ENCODE data around the gene ADCYAP1R1.

The ADCYAP1R1 gene

GRCh38 chr7:31106303-31107105 is 54.4 kb downstream of the ADCYAP1R1 start:
- no peak for DNase-seq (ENCODE audit: low read depth in 2 of 2)

DNA sequence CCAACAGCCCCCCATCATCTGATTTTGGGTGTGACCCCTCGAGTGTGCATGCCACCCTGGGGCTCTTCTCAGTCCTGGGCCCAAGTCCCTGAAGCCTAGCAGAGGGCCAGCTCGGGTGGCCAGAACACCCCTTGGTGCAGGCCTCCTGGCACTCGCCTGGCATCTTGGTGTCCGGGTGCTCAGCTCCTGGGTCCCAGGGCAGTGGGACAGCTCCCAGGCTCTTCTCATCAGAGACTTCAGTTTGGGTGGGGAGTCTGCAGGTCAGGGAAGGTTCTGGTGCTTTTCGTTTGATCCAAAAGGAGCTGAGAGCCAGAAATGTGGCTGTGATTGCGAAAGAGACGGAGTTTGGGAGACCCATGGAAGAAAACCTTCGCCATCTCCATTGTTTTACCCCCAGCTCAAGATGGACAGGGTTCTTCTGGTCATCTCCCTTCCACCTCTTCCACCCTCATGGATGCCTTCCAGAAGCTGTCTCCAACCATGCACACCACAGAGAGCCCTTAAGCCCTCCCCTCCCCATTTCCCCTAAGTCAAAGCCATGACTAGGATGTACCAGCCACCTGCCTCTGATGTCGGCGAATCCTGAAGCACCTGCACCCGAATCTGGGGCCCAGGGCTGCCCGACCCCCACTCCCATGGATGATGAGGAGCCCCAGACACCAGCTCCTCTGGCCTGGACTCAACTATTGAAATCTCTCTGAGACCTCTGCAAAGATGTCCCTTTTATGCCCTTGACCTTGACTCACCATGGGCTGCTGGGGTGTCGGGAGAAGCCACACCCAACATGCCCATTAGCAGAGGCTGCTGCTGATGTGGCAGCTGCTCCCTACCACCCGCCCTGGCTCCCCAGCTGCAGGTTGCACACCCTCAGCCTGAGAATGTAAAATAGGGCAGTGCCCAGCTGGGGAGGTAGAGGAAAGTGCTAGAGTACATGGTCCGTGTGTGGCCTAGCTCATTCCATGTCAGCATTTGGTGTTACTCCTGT is 55.3 kb downstream of the ADCYAP1R1 start:
- DNase-seq (ENCODE audit: low read depth in 2 of 2) = no peak

GRCh38 chr7:31108097-31108657 is 56.1 kb downstream of the ADCYAP1R1 start:
- DNase-seq (ENCODE audit: low read depth in 2 of 2) = no peak

GRCh38 chr7:31109751-31110150 is 57.6 kb downstream of the ADCYAP1R1 start:
- DNase-seq (ENCODE audit: low read depth in 2 of 2) = no peak

- DNase-seq (ENCODE audit: low read depth in 2 of 2) = no peak
Observed at GRCh38 chr7:31110331-31111108, 58.4 kb downstream of the ADCYAP1R1 start.

DNA sequence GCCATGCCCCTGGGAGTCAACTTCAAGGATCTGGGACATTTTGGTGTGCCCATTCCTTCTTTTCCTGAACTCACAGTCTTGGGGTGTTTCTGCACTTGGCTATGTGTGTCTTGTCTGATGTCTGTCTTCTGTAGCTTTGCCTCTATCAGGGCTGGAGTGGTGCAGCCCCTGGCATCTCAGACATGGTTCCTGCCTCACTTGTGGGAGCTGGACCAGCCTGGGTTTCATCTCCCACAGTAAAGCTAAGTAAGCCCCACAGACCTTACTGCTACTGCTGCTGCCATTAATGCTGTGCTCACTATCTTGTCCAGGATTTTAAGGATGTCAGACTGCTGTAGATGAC is 59.0 kb downstream of the ADCYAP1R1 start:
- DNase-seq (ENCODE audit: low read depth in 2 of 2) = no peak

- no peak for DNase-seq (ENCODE audit: low read depth in 2 of 2)
Observed at GRCh38 chr7:31113660-31114059, 61.6 kb downstream of the ADCYAP1R1 start.

- no peak for DNase-seq (ENCODE audit: low read depth in 2 of 2)
Observed at GRCh38 chr7:31114593-31115343, 62.7 kb downstream of the ADCYAP1R1 start.

- DNase-seq (ENCODE audit: low read depth in 2 of 2) = no peak
Observed at GRCh38 chr7:31116615-31117014, 64.5 kb downstream of the ADCYAP1R1 start.

DNA sequence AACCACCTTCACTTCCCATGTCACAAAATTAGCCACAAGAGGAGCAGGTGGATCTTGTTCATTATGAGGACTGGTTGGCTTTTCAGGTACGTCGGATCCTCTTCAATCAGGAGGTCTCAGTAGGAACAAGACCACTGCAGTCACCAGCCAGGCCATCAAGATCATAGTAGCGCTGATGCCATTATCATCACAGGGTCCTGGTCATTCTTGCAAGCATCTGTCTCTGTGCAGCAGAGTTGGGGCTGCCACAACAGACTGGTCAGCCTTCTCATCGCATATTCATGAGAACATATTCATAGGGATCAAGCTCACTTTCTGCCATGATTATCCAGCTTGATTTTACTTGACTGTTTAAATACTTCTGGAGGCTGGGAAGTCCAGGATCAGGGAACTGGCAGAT is 67.1 kb downstream of the ADCYAP1R1 start:
- no peak for DNase-seq (ENCODE audit: low read depth in 2 of 2)

DNA sequence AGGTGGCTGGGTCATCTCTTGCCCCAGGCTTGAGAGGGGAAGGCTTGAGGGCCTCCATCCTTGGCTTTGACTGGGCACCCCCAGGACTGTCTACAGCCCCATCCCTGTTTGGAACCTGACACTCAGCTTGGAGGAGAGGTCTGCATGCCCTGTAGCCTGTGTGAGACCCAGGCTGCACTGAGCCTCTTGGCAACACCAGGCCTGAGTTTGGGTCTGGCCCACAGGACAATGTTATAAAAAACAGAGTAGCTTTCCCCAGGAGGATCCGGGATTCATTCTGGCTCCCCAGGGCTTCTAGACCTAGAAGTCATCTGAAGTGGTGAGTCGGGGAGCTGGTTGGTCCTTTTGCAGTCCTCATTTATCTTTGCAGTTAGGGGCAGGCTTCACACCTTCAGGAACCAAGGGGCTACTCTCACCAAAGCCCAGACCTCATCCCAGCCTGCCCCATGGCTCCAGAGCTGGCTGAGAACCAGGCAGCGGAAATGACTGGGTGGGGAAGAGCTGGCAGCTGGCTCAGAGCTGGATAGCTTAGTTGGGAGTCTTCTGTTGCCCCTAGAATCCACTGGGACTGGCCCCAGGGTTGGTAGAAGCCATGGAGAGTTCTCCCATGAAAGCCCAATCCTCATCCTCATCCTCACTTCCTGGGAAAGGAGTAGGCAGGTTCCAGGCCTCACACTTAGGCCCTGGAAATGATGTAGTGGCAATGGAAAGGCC is 68.8 kb downstream of the ADCYAP1R1 start:
- no peak for DNase-seq (ENCODE audit: low read depth in 2 of 2)

DNA sequence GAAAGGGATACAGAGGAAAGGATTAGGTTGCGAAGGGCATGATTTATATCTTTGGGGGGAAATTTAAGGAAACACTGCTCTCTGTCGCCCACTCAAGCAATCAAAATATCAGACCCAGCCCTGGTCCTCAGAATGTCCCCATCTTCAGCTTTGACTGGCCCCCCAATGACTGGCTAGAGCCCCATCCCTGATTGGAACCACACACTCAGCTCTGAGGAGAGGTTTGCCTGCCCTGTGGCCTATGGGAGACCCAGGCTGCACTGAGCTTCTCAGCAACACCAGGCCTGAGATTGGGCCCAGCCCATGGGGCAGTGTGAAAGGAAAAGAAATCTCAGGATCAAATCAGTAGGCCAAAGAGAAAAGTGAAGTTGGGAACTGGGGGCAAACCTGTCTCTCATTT is 69.5 kb downstream of the ADCYAP1R1 start:
- no peak for DNase-seq (ENCODE audit: low read depth in 2 of 2)

- DNase-seq (ENCODE audit: low read depth in 2 of 2) = no peak
Observed at GRCh38 chr7:31122649-31123058, 70.5 kb downstream of the ADCYAP1R1 start.

DNA sequence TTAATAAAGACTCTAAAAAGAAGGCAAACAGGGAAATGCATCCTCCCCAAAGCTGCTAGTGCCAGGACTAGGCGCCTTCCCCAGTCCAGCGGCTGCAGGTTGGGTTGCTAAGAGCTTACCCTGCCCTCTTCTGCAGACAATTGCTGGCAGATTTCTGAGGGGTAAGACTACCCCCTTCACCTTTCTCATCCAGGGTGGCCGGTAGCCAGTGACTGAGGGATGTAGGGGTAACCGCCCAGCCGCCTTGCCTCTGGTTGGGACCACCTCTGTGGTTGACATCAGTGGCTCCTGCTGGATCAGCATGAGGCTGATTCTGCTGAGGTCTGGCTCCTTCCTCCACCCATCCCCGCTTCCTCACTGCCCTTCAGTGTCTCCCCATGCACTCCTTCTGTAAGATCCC is 71.2 kb downstream of the ADCYAP1R1 start:
- DNase-seq (ENCODE audit: low read depth in 2 of 2) = no peak

- no peak for DNase-seq (ENCODE audit: low read depth in 2 of 2)
Observed at GRCh38 chr7:31123726-31124125, 71.6 kb downstream of the ADCYAP1R1 start.

- no peak for DNase-seq (ENCODE audit: low read depth in 2 of 2)
Observed at GRCh38 chr7:31125171-31125570, 73.1 kb downstream of the ADCYAP1R1 start.

GRCh38 chr7:31126976-31127375 is 74.9 kb downstream of the ADCYAP1R1 start:
- no peak for DNase-seq (ENCODE audit: low read depth in 2 of 2)

DNA sequence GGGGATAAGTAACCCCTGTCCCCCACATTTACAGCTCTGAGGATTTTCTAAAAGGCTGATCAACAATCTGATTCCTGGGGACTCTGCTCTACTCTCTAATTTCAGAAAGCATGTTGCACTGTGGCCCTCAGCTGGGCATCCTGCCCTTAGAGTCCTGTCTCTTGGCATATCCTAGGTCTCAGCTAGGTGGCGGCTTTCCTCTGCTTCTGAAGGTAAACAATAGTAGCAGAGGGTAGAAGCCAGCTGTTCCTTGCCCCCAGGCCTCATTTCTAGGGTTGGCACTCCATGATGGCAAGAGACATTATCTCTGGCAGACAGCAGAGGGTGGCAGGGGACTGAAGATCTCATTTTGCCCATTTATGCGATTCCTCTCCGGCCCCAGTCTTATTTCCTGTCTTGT is 77.0 kb downstream of the ADCYAP1R1 start:
- no peak for DNase-seq (ENCODE audit: low read depth in 2 of 2)

GRCh38 chr7:31133497-31133896 is 81.4 kb downstream of the ADCYAP1R1 start:
- DNase-seq (ENCODE audit: low read depth in 2 of 2) = no peak

Data from stimulated activated CD8-positive, alpha-beta memory T cell treated with anti-CD3 and anti-CD28 coated beads, Interleukin-15, amount 100 ng/mL, for 4 hours (primary cell).